Left lung (tissue), 14 donors: ENCODE measurements around the gene KCNN4. TPM values are rescaled to one million over a fixed set of nuclear protein-coding genes. Genes with fewer than 3 reads are reported as not detected.
"Not testable (repeated sequence)": the region's sequence is repeated elsewhere in the genome, so short reads cannot be mapped to it uniquely, and the experiment has no call there.

ENCODE experiments used
- ATAC-seq: fragments of 200-7000 bp; cut with Tn5 transposase; one replicate; pipeline ENCODE4 v1.9.1; 2020; ENCODE audit warnings: moderate library complexity
- DNase-seq, 4 donors: peaks; one replicate each; pipeline ENCODE4 v3.0.0-alpha.2; 2013 to 2020
- H3K27ac ChIP-seq, 2 donors: fragments of 200-600 bp; sonication (generic) in 1 of 2; one replicate each; pipeline versions ENCODE4 v1.5.0 to v1.8.0; 2020 to 2021
- H3K27me3 ChIP-seq, 2 donors: fragments of 200-600 bp; sonication (generic) in 1 of 2; one replicate each; pipeline versions ENCODE4 v1.5.0 to v1.8.0; 2020 to 2021
- H3K36me3 ChIP-seq, 2 donors: fragments of 200-600 bp; sonication (generic) in 1 of 2; one replicate each; pipeline versions ENCODE4 v1.5.0 to v1.8.0; 2020 to 2021
- H3K4me1 ChIP-seq, 2 donors: fragments of 200-600 bp; one replicate each; pipeline ENCODE4 v1.8.0; 2021
- H3K4me3 ChIP-seq, 2 donors: fragments of 200-600 bp; sonication (generic) in 1 of 2; one replicate each; pipeline versions ENCODE4 v1.5.0 to v1.8.0; 2020 to 2021; ENCODE audit warnings: mild to moderate bottlenecking in 1 of 2
- H3K9me3 ChIP-seq, 2 donors: fragments of 200-600 bp; sonication (generic) in 1 of 2; one replicate each; pipeline versions ENCODE4 v1.5.0 to v1.8.0; 2020 to 2021
- CTCF ChIP-seq, 2 donors: fragments of 200-600 bp; sonication (generic) in 1 of 2; IDR thresholded peaks; one replicate each; pipeline versions ENCODE4 v1.5.0 to v1.8.0; 2021; ENCODE audit warnings: antibody characterized with exemption in 2 of 2
- intact Hi-C, 2 donors: fragments of 100-400 bp; cut with DNase I; formaldehyde crosslinking; loops; one replicate each; pipeline versions ENCODE4 v1.11.2 to v1.14.2; 2022
- long read RNA-seq, 12 donors: library from polyadenylated mRNA in 2 of 12; unstranded in 2 of 12; transcript quantifications; one replicate each; pipeline ENCODE4 v2.0.0 and lab custom pipeline, GENCODE V29; 2019 to 2026
- polyA plus RNA-seq, 6 donors: library from polyadenylated mRNA; unstranded; fragments of 120-200 nt; gene quantifications; one replicate each; pipeline ENCODE4 v1.2.1, GENCODE V29; 2013; ENCODE audit not compliant: insufficient read length in 6 of 6
- total RNA-seq, 2 donors: library from RNA; stranded (reverse); fragmentation: NEBNext Ultra II Directional; extraction: Animal tissue kit (Norgen Biotek cat#: 25700); gene quantifications; one replicate each; pipeline ENCODE4 v1.2.1, GENCODE V29; 2021
- donor health status: DM: no; HTN: yes; CAD: no.
- donor health status: DM: no; HTN: no; CAD: no.

The KCNN4 gene
- total RNA-seq = 10 to 100 TPM in 1 of 2 donors, 1 to 10 TPM in 1; 9.6 to 21.5 TPM
- 1 to 10 TPM in 5 of 6 donors, under 1 TPM in 1; 0.67 to 4.3 (median 2.0) TPM for polyA plus RNA-seq
- long read RNA-seq, donor 1 = 0 reads
- long read RNA-seq, donor 2 = 0 reads
- long read RNA-seq, donor 3 = 0 reads
- long read RNA-seq, donor 4, transcript KCNN4-211 (9 exons, 1,956 nt) = major isoform, 12 of 15 reads
- long read RNA-seq, donor 4, partial matches to known transcripts = 0 of 15 reads
- long read RNA-seq, donor 4, other reads (novel, unspliced or antisense) = 3 of 15 reads
- long read RNA-seq, donor 5 = 0 reads
- long read RNA-seq, donor 6 = 0 reads
- long read RNA-seq, donor 7 = 0 reads
- long read RNA-seq, donor 8 = 0 reads
- long read RNA-seq, donor 9 = 0 reads
- long read RNA-seq, donor 10, transcript KCNN4-211 (9 exons, 1,956 nt) = major isoform, 5 of 6 reads
- long read RNA-seq, donor 10, partial matches to known transcripts = 0 of 6 reads
- long read RNA-seq, donor 10, other reads (novel, unspliced or antisense) = 1 of 6 reads
- long read RNA-seq, donor 11 = 0 reads
- long read RNA-seq, donor 12 = 0 reads

GRCh38 chr19:43780706-43781525 lies at the start of gene KCNN4:
Gene KCNN4 (minus strand): TSS chr19:43780973. CDS start chr19:43780861, 112 bp downstream.
- TF ChIP-seq CTCF (IDR thresholded peaks at IDR 0.05) = no peak
- Histone ChIP-seq H3K36me3 (no peaks in the 10 kb centered on the region), H3K27ac (peak within 1 kb of the TSS in 1 of 2 donors; percentile 33), H3K27me3 (peaks cover 0 to 16% of the 10 kb centered on the region in 2 donors), H3K4me1 (peaks cover 5 to 63% of the 10 kb centered on the region in 2 donors), H3K4me3 (peak within 1 kb of the TSS in 1 of 2 donors; percentile 31), H3K9me3 (no peaks in the 10 kb centered on the region)
- ATAC-seq = peak; percentile 28
- intact Hi-C loops = loop anchor here in 1 of 2 donors (5.0 kb wide), 1 partner anchor 34 kb away; no protein-coding TSS in a partner anchor
- DNase-seq = peak in 2 of 4 donors; percentile 54 to 76

- intact Hi-C loops = no loop called here
- Histone ChIP-seq H3K9me3 (peaks cover 0 to 17% of the 10 kb centered on the region in 2 donors), H3K4me1 (peaks cover 6 to 14% of the 10 kb centered on the region in 2 donors), H3K36me3 (peaks cover 0 to 35% of the 10 kb centered on the region in 2 donors), H3K4me3 (peak within 1 kb of the TSS; percentile 66 to 71), H3K27me3 (peaks cover 0 to 13% of the 10 kb centered on the region in 2 donors), H3K27ac (peak within 1 kb of the TSS in 1 of 2 donors; percentile 64)
- no peak for TF ChIP-seq CTCF (IDR thresholded peaks at IDR 0.05)
- peak; percentile 100 for ATAC-seq
- DNase-seq = peak; percentile 77 to 93 (median 91)
Observed at GRCh38 chr19:43826787-43827754, 46.3 kb upstream of the KCNN4 start, which contains the start of gene ZNF283. Gene ZNF283 (plus strand): TSS chr19:43827321. CDS start chr19:43833505, 6,184 bp downstream.

- H3K9me3 ChIP-seq, H3K36me3 ChIP-seq, ATAC-seq, H3K4me3 ChIP-seq, DNase-seq, H3K27ac ChIP-seq, intact Hi-C loops: not testable (repeated sequence)
- H3K27me3 ChIP-seq = peaks cover 7 to 38% of the 10 kb centered on the region in 2 donors
- H3K4me1 ChIP-seq = peaks cover 10 to 20% of the 10 kb centered on the region in 2 donors
Observed at GRCh38 chr19:43824572-43824971, 43.8 kb upstream of the KCNN4 start.

- H3K4me3 ChIP-seq, H3K27ac ChIP-seq, DNase-seq, ATAC-seq, intact Hi-C loops, H3K9me3 ChIP-seq, H3K36me3 ChIP-seq: not testable (repeated sequence)
- Histone ChIP-seq H3K4me1 (peaks cover 10 to 20% of the 10 kb centered on the region in 2 donors), H3K27me3 (peaks cover 7 to 42% of the 10 kb centered on the region in 2 donors)
Observed at GRCh38 chr19:43823856-43824255, 43.1 kb upstream of the KCNN4 start.

- Histone ChIP-seq H3K27me3 (peaks cover 7 to 42% of the 10 kb centered on the region in 2 donors), H3K36me3 (no peaks in the 10 kb centered on the region), H3K4me3 (peak overlapping the region; percentile 18 to 36), H3K27ac (no peak overlapping the region), H3K9me3 (no peaks in the 10 kb centered on the region), H3K4me1 (peaks cover 4 to 7% of the 10 kb centered on the region in 2 donors)
- DNase-seq = no peak
- no peak for TF ChIP-seq CTCF (IDR thresholded peaks at IDR 0.05)
- intact Hi-C loops = no loop called here
- no peak for ATAC-seq
Observed at GRCh38 chr19:43820884-43821215, 40.1 kb upstream of the KCNN4 start.
